DND-41 (cell line): ENCODE results near the gene SERTAD2.

Experiments used
- ATAC-seq: fragments of 200-7000 bp; cut with Tn5 transposase; 3 replicates; pipeline ENCODE4 v1.9.1; 2021; ENCODE audit warnings: low read depth; ENCODE audit not compliant: insufficient read depth
- DNase-seq: peaks from one replicate; pipeline ENCODE4 v3.0.0-alpha.2; 2020
- H2AFZ ChIP-seq: 2 replicates; pipeline ENCODE4 v1.6.0; 2012; ENCODE audit warnings: low read depth, low read length
- H3K27ac ChIP-seq: 2 replicates; pipeline ENCODE4 v1.5.1; 2012; ENCODE audit warnings: low read length, inconsistent platforms
- H3K27me3 ChIP-seq: fragments of 200-600 bp; sonication (generic); 2 replicates; pipeline ENCODE4 v1.6.0; 2012; ENCODE audit warnings: low read length, mild to moderate bottlenecking, inconsistent platforms; ENCODE audit not compliant: insufficient read depth, poor library complexity
- H3K36me3 ChIP-seq: 2 replicates; pipeline ENCODE4 v1.5.1; 2012; ENCODE audit warnings: low read length, inconsistent platforms; ENCODE audit not compliant: insufficient read depth
- H3K4me1 ChIP-seq: 2 replicates; pipeline ENCODE4 v1.5.1; 2012; ENCODE audit warnings: mild to moderate bottlenecking, low read length; ENCODE audit not compliant: insufficient read depth
- H3K4me2 ChIP-seq: 2 replicates; pipeline ENCODE4 v1.6.0; 2012; ENCODE audit warnings: mild to moderate bottlenecking, moderate library complexity, low read length, inconsistent platforms; ENCODE audit not compliant: insufficient read depth
- H3K4me3 ChIP-seq, 2 experiments: fragments of 200-600 bp in 1 of 2; shearing (Covaris generic) in 1 of 2; 2 replicates each; pipeline ENCODE4 v1.5.1; 2012 to 2016; ENCODE audit warnings: inconsistent platforms in 2 of 2, low read length in 2 of 2, mild to moderate bottlenecking in 2 of 2, low read depth in 1 of 2, moderate library complexity in 1 of 2
- H3K79me2 ChIP-seq: 2 replicates; pipeline ENCODE4 v1.6.0; 2012; ENCODE audit warnings: low read length, inconsistent platforms; ENCODE audit not compliant: insufficient read depth
- H3K9ac ChIP-seq: 2 replicates; pipeline ENCODE4 v1.6.0; 2012; ENCODE audit warnings: low read depth, mild to moderate bottlenecking, inconsistent platforms, low read length, moderate library complexity
- H3K9me3 ChIP-seq: 2 replicates; pipeline ENCODE4 v1.5.1; 2012; ENCODE audit warnings: low read length, moderate library complexity, mild to moderate bottlenecking, inconsistent platforms; ENCODE audit not compliant: insufficient read depth, severe bottlenecking
- H4K20me1 ChIP-seq: 2 replicates; pipeline ENCODE4 v1.6.0; 2012; ENCODE audit warnings: low read length; ENCODE audit not compliant: insufficient read depth
- CTCF ChIP-seq: IDR thresholded peaks from 2 replicates; pipeline ENCODE4 v1.5.1; 2012; ENCODE audit warnings: borderline replicate concordance, low read length, moderate library complexity, mild to moderate bottlenecking; ENCODE audit not compliant: poor library complexity, severe bottlenecking; ENCODE audit errors: extremely low read depth
- EZH2 ChIP-seq: IDR thresholded peaks from 3 replicates; pipeline ENCODE4 v1.6.1; 2012; ENCODE audit warnings: borderline replicate concordance, low read depth, mild to moderate bottlenecking, moderate library complexity, low read length, inconsistent platforms; ENCODE audit not compliant: severe bottlenecking

Gene SERTAD2

GRCh38 chr2:64669288-64669687 lies 15.6 kb upstream of the SERTAD2 start:
- Histone ChIP-seq H3K4me1 (peaks cover 22% of the 10 kb centered on the region), H3K4me3 (no peak overlapping the region), H3K4me2 (no peak overlapping the region), H3K9ac (no peak overlapping the region), H4K20me1 (no peaks in the 10 kb centered on the region), H3K36me3 (no peaks in the 10 kb centered on the region), H3K79me2 (no peaks in the 10 kb centered on the region), H3K27me3 (no peaks in the 10 kb centered on the region), H3K27ac (no peak overlapping the region), H3K9me3 (no peaks in the 10 kb centered on the region), H2AFZ (no peak overlapping the region)
- DNase-seq (no peak), ATAC-seq (no peak)
- TF ChIP-seq EZH2 (no peak), CTCF (no peak)

GRCh38 chr2:64668542-64668941 lies 14.8 kb upstream of the SERTAD2 start:
- H3K36me3 ChIP-seq = no peaks in the 10 kb centered on the region
- H3K4me1 ChIP-seq = peaks cover 22% of the 10 kb centered on the region
- no peak overlapping the region for H3K4me2 ChIP-seq
- H3K9me3 ChIP-seq = no peaks in the 10 kb centered on the region
- H3K27me3 ChIP-seq = no peaks in the 10 kb centered on the region
- no peak overlapping the region for H3K4me3 ChIP-seq
- TF ChIP-seq EZH2 (no peak), CTCF (no peak)
- DNase-seq (no peak), ATAC-seq (no peak)
- H4K20me1 ChIP-seq = no peaks in the 10 kb centered on the region
- H2AFZ ChIP-seq = no peak overlapping the region
- H3K27ac ChIP-seq = no peak overlapping the region
- H3K79me2 ChIP-seq = no peaks in the 10 kb centered on the region
- H3K9ac ChIP-seq = no peak overlapping the region

- Histone ChIP-seq H3K79me2 (no peaks in the 10 kb centered on the region), H3K4me2 (peak overlapping the region; percentile 28), H3K27ac (peak overlapping the region; percentile 66), H3K36me3 (no peaks in the 10 kb centered on the region), H2AFZ (peak overlapping the region; percentile 59), H3K4me1 (peaks cover 22% of the 10 kb centered on the region), H4K20me1 (no peaks in the 10 kb centered on the region), H3K9ac (peak overlapping the region; percentile 16; the same call in 1 of the 2 replicates), H3K4me3 (no peak overlapping the region), H3K9me3 (no peaks in the 10 kb centered on the region), H3K27me3 (no peaks in the 10 kb centered on the region)
- TF ChIP-seq EZH2 (no peak), CTCF (no peak)
- DNase-seq (no peak), ATAC-seq (peak; percentile 36; the same call in 1 of the 3 replicates)
Observed at GRCh38 chr2:64667535-64667934, 13.8 kb upstream of the SERTAD2 start.

- no peaks in the 10 kb centered on the region for H3K27me3 ChIP-seq
- DNase-seq (peak; percentile 24), ATAC-seq (peak; percentile 91)
- peaks cover 22% of the 10 kb centered on the region for H3K4me1 ChIP-seq
- peak overlapping the region; percentile 59 for H2AFZ ChIP-seq
- no peak overlapping the region for H3K4me3 ChIP-seq
- no peaks in the 10 kb centered on the region for H3K36me3 ChIP-seq
- no peaks in the 10 kb centered on the region for H3K9me3 ChIP-seq
- peak overlapping the region; percentile 28 for H3K4me2 ChIP-seq
- H3K79me2 ChIP-seq = no peaks in the 10 kb centered on the region
- peak overlapping the region; percentile 16; the same call in 1 of the 2 replicates for H3K9ac ChIP-seq
- peak overlapping the region; percentile 66 for H3K27ac ChIP-seq
- TF ChIP-seq CTCF (no peak), EZH2 (no peak)
- no peaks in the 10 kb centered on the region for H4K20me1 ChIP-seq
Observed at GRCh38 chr2:64666810-64667438, 13.2 kb upstream of the SERTAD2 start.
